Measurements from ENCODE around the gene EBF4.
"Not testable (repeated sequence)": the region's sequence is repeated elsewhere in the genome, so short reads cannot be mapped to it uniquely, and the experiment has no call there.

EBF4 gene

GRCh38 chr20:2798095-2798805 lies 105.7 kb downstream of the EBF4 start:
- DNase-seq, result no peak

- DNase-seq, result no peak
Measured at GRCh38 chr20:2798814-2799213, 106.2 kb downstream of the EBF4 start.

GRCh38 chr20:2799271-2799670 lies 106.7 kb downstream of the EBF4 start:
- no peak for DNase-seq

- DNase-seq, result peak; percentile 69
Measured at GRCh38 chr20:2799688-2800520, 107.3 kb downstream of the EBF4 start.

- peak; percentile 80 for DNase-seq
Measured at GRCh38 chr20:2800521-2801285, 108.1 kb downstream of the EBF4 start, which contains the start of gene CPXM1. CPXM1 (minus strand) TSS chr20:2800627; CDS start chr20:2800572, 55 bp downstream.

GRCh38 chr20:2801286-2801728 lies 108.7 kb downstream of the EBF4 start:
- DNase-seq, result no peak

- no peak for DNase-seq
Measured at GRCh38 chr20:2804041-2804828, 111.7 kb downstream of the EBF4 start.

- DNase-seq, result no peak
Measured at GRCh38 chr20:2804852-2805688, 112.5 kb downstream of the EBF4 start.

GRCh38 chr20:2805689-2806350 lies 113.2 kb downstream of the EBF4 start:
- DNase-seq, result no peak

GRCh38 chr20:2806351-2806701 lies 113.7 kb downstream of the EBF4 start:
- no peak for DNase-seq

- no peak for DNase-seq
Measured at GRCh38 chr20:2807019-2807418, 114.4 kb downstream of the EBF4 start.

- not testable (repeated sequence) for DNase-seq
Measured at GRCh38 chr20:2807929-2808328, 115.3 kb downstream of the EBF4 start.

GRCh38 chr20:2809690-2810089 lies 117.1 kb downstream of the EBF4 start:
- DNase-seq, result no peak

Measured in right forelimb (tissue), 1 donor.